HUES6 (cell line): Measurements from ENCODE around the gene DEFB129.
"Not testable (repeated sequence)": the region's sequence is repeated elsewhere in the genome, so short reads cannot be mapped to it uniquely, and the experiment has no call there.

Experiments
- H3K27ac ChIP-seq: 2 replicates; pipeline ENCODE4 v1.7.0; 2013; ENCODE audit warnings: low read depth, mild to moderate bottlenecking, low read length, inconsistent platforms
- H3K27me3 ChIP-seq: 2 replicates; pipeline ENCODE4 v1.6.1; 2013; ENCODE audit warnings: low read length; ENCODE audit not compliant: control insufficient read depth, insufficient read depth
- H3K36me3 ChIP-seq: 2 replicates; pipeline ENCODE4 v1.6.1; 2013; ENCODE audit warnings: low read length; ENCODE audit not compliant: control insufficient read depth, insufficient read depth
- H3K4me1 ChIP-seq: 2 replicates; pipeline ENCODE4 v1.6.1; 2013; ENCODE audit warnings: low read length; ENCODE audit not compliant: control insufficient read depth, insufficient read depth
- H3K4me3 ChIP-seq: 2 replicates; pipeline ENCODE4 v1.5.1; 2013; ENCODE audit warnings: low read depth, low read length
- H3K9ac ChIP-seq: one replicate; pipeline ENCODE4 v1.6.1; 2013; ENCODE audit warnings: mild to moderate bottlenecking, low read length
- H3K9me3 ChIP-seq: 2 replicates; pipeline ENCODE4 v1.6.1; 2013; ENCODE audit warnings: low read depth, low read length; ENCODE audit not compliant: control insufficient read depth, insufficient read depth

DEFB129 gene

GRCh38 chr20:226958-227357 lies at the start of gene DEFB129:
Gene DEFB129, plus strand, starts transcription at chr20:227258. Its CDS starts 31 bp downstream, at chr20:227289.
- Histone ChIP-seq H3K9me3 (no peaks in the 10 kb centered on the region), H3K4me3 (no peak within 1 kb of the TSS), H3K4me1 (no peaks in the 10 kb centered on the region), H3K36me3 (no peaks in the 10 kb centered on the region), H3K9ac (no peak within 1 kb of the TSS), H3K27me3 (peaks cover 49% of the 10 kb centered on the region), H3K27ac (no peak within 1 kb of the TSS)

- no peak overlapping the region for H3K27ac ChIP-seq
- peaks cover 3% of the 10 kb centered on the region for H3K9me3 ChIP-seq
These were observed 42.8 kb upstream of the DEFB129 start for GRCh38 chr20:184288-184687.

GRCh38 chr20:187733-188132 lies 39.3 kb upstream of the DEFB129 start:
- no peaks in the 10 kb centered on the region for H3K4me1 ChIP-seq
- no peak overlapping the region for H3K27ac ChIP-seq
- no peak overlapping the region for H3K9ac ChIP-seq
- H3K36me3 ChIP-seq: no peaks in the 10 kb centered on the region
- H3K4me3 ChIP-seq: no peak overlapping the region
- H3K9me3 ChIP-seq: peaks cover 17% of the 10 kb centered on the region
- H3K27me3 ChIP-seq: peaks cover 4% of the 10 kb centered on the region

More at GRCh38 chr20:184288-184687, 42.8 kb upstream of the DEFB129 start:
- Histone ChIP-seq H3K27me3 (peaks cover 6% of the 10 kb centered on the region; the same call in 1 of the 2 replicates), H3K4me3 (no peak overlapping the region), H3K4me1 (no peaks in the 10 kb centered on the region), H3K9ac (no peak overlapping the region), H3K36me3 (no peaks in the 10 kb centered on the region)

GRCh38 chr20:189611-190010 lies 37.4 kb upstream of the DEFB129 start, which contains the start of gene DEFB128:
Gene DEFB128, minus strand, starts transcription at chr20:189711. Its CDS starts 88 bp downstream, at chr20:189623.
- no peak within 1 kb of the TSS for H3K27ac ChIP-seq
- peaks cover 4% of the 10 kb centered on the region for H3K27me3 ChIP-seq
- no peaks in the 10 kb centered on the region for H3K4me1 ChIP-seq
- no peaks in the 10 kb centered on the region for H3K36me3 ChIP-seq
- H3K9me3 ChIP-seq: peaks cover 21% of the 10 kb centered on the region
- no peak within 1 kb of the TSS for H3K9ac ChIP-seq
- no peak within 1 kb of the TSS for H3K4me3 ChIP-seq

GRCh38 chr20:198225-198624 lies 28.8 kb upstream of the DEFB129 start:
- Histone ChIP-seq H3K27me3 (peaks cover 11% of the 10 kb centered on the region), H3K9ac (no peak overlapping the region), H3K4me1 (no peaks in the 10 kb centered on the region), H3K9me3 (no peaks in the 10 kb centered on the region), H3K27ac (no peak overlapping the region), H3K36me3 (no peaks in the 10 kb centered on the region), H3K4me3 (no peak overlapping the region)

- peaks cover 11% of the 10 kb centered on the region for H3K27me3 ChIP-seq
- H3K36me3 ChIP-seq: no peaks in the 10 kb centered on the region
- no peak overlapping the region for H3K9ac ChIP-seq
These were observed 27.1 kb upstream of the DEFB129 start for GRCh38 chr20:199996-200395.

GRCh38 chr20:203630-204029 lies 23.4 kb upstream of the DEFB129 start:
- peaks cover 14% of the 10 kb centered on the region for H3K27me3 ChIP-seq
- not testable (repeated sequence) for H3K27ac ChIP-seq, H3K4me1 ChIP-seq, H3K4me3 ChIP-seq, H3K9ac ChIP-seq, H3K9me3 ChIP-seq, H3K36me3 ChIP-seq

More at GRCh38 chr20:199996-200395, 27.1 kb upstream of the DEFB129 start:
- no peak overlapping the region for H3K4me3 ChIP-seq
- H3K4me1 ChIP-seq: no peaks in the 10 kb centered on the region
- H3K9me3 ChIP-seq: no peaks in the 10 kb centered on the region
- H3K27ac ChIP-seq: no peak overlapping the region

- Histone ChIP-seq H3K27ac (no peak overlapping the region), H3K9me3 (no peaks in the 10 kb centered on the region), H3K4me3 (no peak overlapping the region), H3K27me3 (peaks cover 39% of the 10 kb centered on the region), H3K9ac (no peak overlapping the region), H3K36me3 (no peaks in the 10 kb centered on the region), H3K4me1 (no peaks in the 10 kb centered on the region)
These were observed 18.0 kb upstream of the DEFB129 start for GRCh38 chr20:208942-209566.

GRCh38 chr20:210809-211502 lies 16.1 kb upstream of the DEFB129 start:
- no peak overlapping the region for H3K9ac ChIP-seq
- H3K4me3 ChIP-seq: no peak overlapping the region
- H3K27me3 ChIP-seq: peaks cover 40% of the 10 kb centered on the region
- H3K4me1 ChIP-seq: no peaks in the 10 kb centered on the region
- no peaks in the 10 kb centered on the region for H3K36me3 ChIP-seq
- H3K9me3 ChIP-seq: no peaks in the 10 kb centered on the region
- H3K27ac ChIP-seq: no peak overlapping the region

GRCh38 chr20:214383-214782 lies 12.7 kb upstream of the DEFB129 start:
- H3K9ac ChIP-seq: no peak overlapping the region
- H3K4me1 ChIP-seq: no peaks in the 10 kb centered on the region
- H3K27ac ChIP-seq: no peak overlapping the region
- no peak overlapping the region for H3K4me3 ChIP-seq
- H3K36me3 ChIP-seq: no peaks in the 10 kb centered on the region
- no peaks in the 10 kb centered on the region for H3K9me3 ChIP-seq
- H3K27me3 ChIP-seq: peaks cover 59% of the 10 kb centered on the region

GRCh38 chr20:215796-216195 lies 11.3 kb upstream of the DEFB129 start:
- H3K4me3 ChIP-seq: no peak overlapping the region
- H3K36me3 ChIP-seq: no peaks in the 10 kb centered on the region
- no peaks in the 10 kb centered on the region for H3K9me3 ChIP-seq
- H3K9ac ChIP-seq: no peak overlapping the region
- H3K27me3 ChIP-seq: peaks cover 63% of the 10 kb centered on the region
- no peaks in the 10 kb centered on the region for H3K4me1 ChIP-seq
- no peak overlapping the region for H3K27ac ChIP-seq
